H1 (cell line): Measurements from ENCODE around the gene LAMTOR4. TPM values are rescaled to one million over a fixed set of nuclear protein-coding genes. Genes with fewer than 3 reads are reported as not detected.

Experiments
- CTCF ChIA-PET: fragments of 300-600 bp; sonication (Branson Sonifier 250); formaldehyde crosslinking; loops from one replicate; lab custom pipeline; 2021; ENCODE audit not compliant: partially characterized antibody; lab: Charles Lee
- POLR2A ChIA-PET: fragments of 300-600 bp; sonication (Branson Sonifier 250); formaldehyde crosslinking; loops from one replicate; lab custom pipeline; 2021; ENCODE audit warnings: inconsistent platforms; ENCODE audit not compliant: partially characterized antibody; lab: Charles Lee
- DNase-seq, 2 experiments: peaks; one replicate each; pipeline versions ENCODE4 v3.0.0 to v3.0.0-alpha.2; 2010 to 2022; ENCODE audit warnings: low spot score in 2 of 2, low read depth in 1 of 2, mixed read lengths in 1 of 2
- FAIRE-seq: peaks from 2 replicates; lab custom pipeline; 2011; peaks lifted over from hg19 to GRCh38; lab: Jason Lieb, UNC
- H2AFZ ChIP-seq: 2 replicates; pipeline ENCODE4 v1.8.1; 2012; ENCODE audit warnings: low read length, inconsistent platforms
- H2AK5ac ChIP-seq: 2 replicates; pipeline ENCODE4 v1.6.1; 2013; ENCODE audit warnings: low read depth, low read length
- H2BK120ac ChIP-seq: replicated peaks from 2 replicates; pipeline ENCODE3; 2013; ENCODE audit warnings: low read depth, low read length, inconsistent platforms
- H2BK12ac ChIP-seq: 2 replicates; pipeline ENCODE4 v1.6.1; 2013; ENCODE audit warnings: low read depth, low read length
- H2BK15ac ChIP-seq: 2 replicates; pipeline ENCODE4 v1.6.1; 2013; ENCODE audit warnings: low read length
- H2BK20ac ChIP-seq: 2 replicates; pipeline ENCODE4 v1.6.1; 2013; ENCODE audit warnings: low read length
- H2BK5ac ChIP-seq: 2 replicates; pipeline ENCODE4 v1.6.1; 2013; ENCODE audit warnings: low read depth, low read length
- H3K14ac ChIP-seq: 2 replicates; pipeline ENCODE4 v1.6.1; 2013; ENCODE audit warnings: inconsistent platforms; ENCODE audit not compliant: insufficient read length
- H3K18ac ChIP-seq: 2 replicates; pipeline ENCODE4 v1.6.1; 2013; ENCODE audit warnings: low read length; ENCODE audit errors: extremely low read depth
- H3K23ac ChIP-seq: 2 replicates; pipeline ENCODE4 v1.6.1; 2013; ENCODE audit warnings: inconsistent platforms; ENCODE audit not compliant: insufficient read length
- H3K23me2 ChIP-seq: 2 replicates; pipeline ENCODE4 v1.6.1; 2013; ENCODE audit warnings: low read depth, low read length
- H3K27ac ChIP-seq: 2 replicates; pipeline ENCODE4 v1.6.1; 2011; ENCODE audit warnings: low read depth, low read length, inconsistent platforms
- H3K27me3 ChIP-seq, 4 experiments: replicated peaks in 1 of 4; 1 replicate in 1 of 4; 2 replicates in 3 of 4; pipeline versions ENCODE4 v1.6.1 to v1.8.1; 2011 to 2013; ENCODE audit warnings: low read length in 3 of 4, mild to moderate bottlenecking in 3 of 4, inconsistent platforms in 2 of 4, mixed read lengths in 2 of 4, moderate library complexity in 1 of 4; ENCODE audit not compliant: control insufficient read depth in 3 of 4, insufficient read depth in 3 of 4; ENCODE audit errors: extremely low read depth in 1 of 4
- H3K36me3 ChIP-seq, 4 experiments: 2 replicates each; pipeline versions ENCODE4 v1.6.1 to v1.8.1; 2011 to 2013; ENCODE audit warnings: mild to moderate bottlenecking in 4 of 4, low read length in 3 of 4, moderate library complexity in 2 of 4, control low read depth in 1 of 4, inconsistent platforms in 1 of 4; ENCODE audit not compliant: insufficient read depth in 4 of 4, control insufficient read depth in 2 of 4
- H3K4ac ChIP-seq: replicated peaks from 2 replicates; pipeline ENCODE3; 2013; ENCODE audit warnings: low read length, low read depth, mixed read lengths, inconsistent platforms; ENCODE audit not compliant: insufficient read length
- H3K4me1 ChIP-seq, 4 experiments: replicated peaks in 1 of 4; 1 replicate in 1 of 4; 2 replicates in 3 of 4; pipeline versions ENCODE4 v1.6.1 to v1.8.1; 2011 to 2013; ENCODE audit warnings: low read length in 3 of 4, inconsistent platforms in 2 of 4, mixed read lengths in 1 of 4; ENCODE audit not compliant: insufficient read depth in 4 of 4, control insufficient read depth in 3 of 4
- H3K4me2 ChIP-seq, 2 experiments: 2 replicates each; pipeline versions ENCODE4 v1.6.1 to v1.8.1; 2011 to 2013; ENCODE audit warnings: low read depth in 2 of 2, low read length in 2 of 2, control low read depth in 1 of 2, inconsistent platforms in 1 of 2, mild to moderate bottlenecking in 1 of 2; ENCODE audit not compliant: insufficient read depth in 1 of 2
- H3K4me3 ChIP-seq, 4 experiments: fragments of 200-600, 300-600 bp in 1 of 4; sonication (generic), shearing (Covaris generic), sonication (Bioruptor Twin) in 1 of 4; 2 replicates each; pipeline versions ENCODE4 v1.5.1 to v1.8.1; 2011 to 2016; ENCODE audit warnings: low read length in 4 of 4, low read depth in 3 of 4, control low read depth in 2 of 4, inconsistent platforms in 2 of 4, mild to moderate bottlenecking in 2 of 4, mixed read lengths in 1 of 4, moderate library complexity in 1 of 4; ENCODE audit not compliant: insufficient read depth in 2 of 4; ENCODE audit errors: extremely low read depth in 1 of 4
- H3K56ac ChIP-seq: replicated peaks from 2 replicates; pipeline ENCODE3; 2013; ENCODE audit warnings: low read depth, mild to moderate bottlenecking, mixed read lengths, low read length, inconsistent platforms; ENCODE audit not compliant: insufficient read length
- H3K79me1 ChIP-seq: 2 replicates; pipeline ENCODE4 v1.6.1; 2013; ENCODE audit warnings: low read depth, low read length, control low read depth
- H3K79me2 ChIP-seq, 2 experiments: 2 replicates each; pipeline versions ENCODE4 v1.6.1 to v1.8.1; 2012 to 2013; ENCODE audit warnings: low read length in 2 of 2, mild to moderate bottlenecking in 2 of 2, inconsistent platforms in 1 of 2; ENCODE audit not compliant: insufficient read depth in 2 of 2, control insufficient read depth in 1 of 2
- H3K9ac ChIP-seq, 4 experiments: replicated peaks in 1 of 4; 1 replicate in 1 of 4; 2 replicates in 3 of 4; pipeline versions ENCODE4 v1.6.1 to v1.8.1; 2011 to 2013; ENCODE audit warnings: low read depth in 3 of 4, low read length in 3 of 4, control low read depth in 2 of 4, mild to moderate bottlenecking in 2 of 4, moderate library complexity in 2 of 4, inconsistent platforms in 1 of 4; ENCODE audit errors: extremely low read depth in 1 of 4
- H3K9me3 ChIP-seq, 2 experiments: 2 replicates each; pipeline versions ENCODE4 v1.6.1 to v1.8.1; 2012 to 2013; ENCODE audit warnings: mild to moderate bottlenecking in 2 of 2, moderate library complexity in 2 of 2, control low read depth in 1 of 2, inconsistent platforms in 1 of 2, low read depth in 1 of 2, low read length in 1 of 2, mixed read lengths in 1 of 2; ENCODE audit not compliant: insufficient read depth in 2 of 2
- H4K20me1 ChIP-seq, 2 experiments: replicated peaks in 1 of 2; 2 replicates each; pipeline versions ENCODE3 to v1.8.1; 2011 to 2013; ENCODE audit warnings: inconsistent platforms in 2 of 2, low read length in 2 of 2, mild to moderate bottlenecking in 1 of 2; ENCODE audit not compliant: insufficient read depth in 2 of 2, control insufficient read depth in 1 of 2
- H4K5ac ChIP-seq: 2 replicates; pipeline ENCODE4 v1.6.1; 2013; ENCODE audit warnings: low read length, low read depth, mixed read lengths, inconsistent platforms; ENCODE audit not compliant: insufficient read length
- H4K8ac ChIP-seq: 2 replicates; pipeline ENCODE4 v1.8.0; 2013; ENCODE audit warnings: mild to moderate bottlenecking, moderate library complexity, low read length, inconsistent platforms; ENCODE audit not compliant: insufficient read depth; ENCODE audit errors: extremely low read depth
- H4K91ac ChIP-seq: replicated peaks from 2 replicates; pipeline ENCODE3; 2013; ENCODE audit warnings: low read length, mixed read lengths, inconsistent platforms; ENCODE audit not compliant: insufficient read length
- CREB1 ChIP-seq: IDR thresholded peaks from 2 replicates; pipeline ENCODE4 v1.6.1; 2012; ENCODE audit warnings: inconsistent platforms
- FOSL1 ChIP-seq: IDR thresholded peaks from 2 replicates; pipeline ENCODE4 v1.6.1; 2011; ENCODE audit warnings: mild to moderate bottlenecking, low read depth, low read length, moderate library complexity; ENCODE audit not compliant: insufficient read depth
- HDAC2 ChIP-seq, 2 experiments: fragments of 300-600 bp in 1 of 2; sonication (generic) in 1 of 2; IDR thresholded peaks; 2 replicates each; pipeline ENCODE4 v1.6.1; 2011 to 2012; ENCODE audit warnings: low read depth in 2 of 2, low read length in 2 of 2, mild to moderate bottlenecking in 2 of 2, moderate library complexity in 2 of 2, borderline replicate concordance in 1 of 2, inconsistent platforms in 1 of 2
- JUND ChIP-seq: IDR thresholded peaks from 2 replicates; pipeline ENCODE4 v1.6.1; 2011; ENCODE audit warnings: mild to moderate bottlenecking, improper control_type of control experiment, low read length
- RAD21 ChIP-seq, 2 experiments: IDR thresholded peaks in 1 of 2; conservative IDR thresholded peaks in 1 of 2; 2 replicates each; pipeline ENCODE4 v1.6.1; 2011; ENCODE audit warnings: low read depth in 2 of 2, low read length in 2 of 2, improper control_type of control experiment in 1 of 2, inconsistent platforms in 1 of 2, mild to moderate bottlenecking in 1 of 2, moderate library complexity in 1 of 2
- RBBP5 ChIP-seq: IDR thresholded peaks from 2 replicates; pipeline ENCODE4 v1.7.1; 2012; ENCODE audit warnings: low read depth, mild to moderate bottlenecking, inconsistent platforms, low read length, moderate library complexity, borderline replicate concordance
- RFX5 ChIP-seq: IDR thresholded peaks from 2 replicates; pipeline ENCODE4 v1.6.1; 2011; ENCODE audit warnings: low read depth, low read length, improper control_type of control experiment, borderline replicate concordance
- TCF12 ChIP-seq: IDR thresholded peaks from 2 replicates; pipeline ENCODE4 v1.6.1; 2011; ENCODE audit warnings: low read depth, mild to moderate bottlenecking, low read length
- YY1 ChIP-seq: IDR thresholded peaks from 2 replicates; pipeline ENCODE4 v1.6.1; 2011; ENCODE audit warnings: low read depth, mild to moderate bottlenecking, low read length
- WGBS, 2 experiments: shearing (Covaris generic) in 1 of 2; methylation state at CpG; one replicate each; pipeline versions ENCODE4 v1.1.6 to v1.1.7; 2013 to 2015; ENCODE audit warnings: low lambda C conversion rate in 2 of 2, mixed read lengths in 2 of 2, inconsistent platforms in 1 of 2, low coverage in 1 of 2, missing lambda C conversion rate in 1 of 2; ENCODE audit not compliant: insufficient replicate concordance in 2 of 2, insufficient coverage in 1 of 2, insufficient read length in 1 of 2; ENCODE audit errors: extremely low coverage in 1 of 2, missing lambda C conversion rate in 1 of 2; 5-methylcytosine and 5-hydroxymethylcytosine counted together
- polyA plus RNA-seq, 7 experiments: library from polyadenylated mRNA; depleted of rRNA in 3 of 7; stranded (reverse) in 5 of 7; unstranded in 2 of 7; fragments of >200 nt in 5 of 7; fragments of 200-250 nt in 2 of 7; gene quantifications; 1 replicate in 5 of 7; 2 replicates in 1 of 7; 4 replicates in 1 of 7; pipeline versions ENCODE4 v1.2.1 to v1.2.3, GENCODE V29; 2011 to 2013; ENCODE audit warnings: missing spikeins in 2 of 7, mixed read lengths in 2 of 7
- total RNA-seq: library from RNA; stranded (reverse); fragmentation: NEBNext Ultra II Directional; extraction: Animal tissue kit (Norgen Biotek cat#: 25700); gene quantifications from 2 replicates; pipeline ENCODE4 v1.2.1, GENCODE V29; 2021
- TF ChIP-seq, protein P1 (sequence below): IDR thresholded peaks from 2 replicates; pipeline ENCODE4 v1.6.1; 2011; ENCODE audit warnings: low read length, improper control_type of control experiment

Gene LAMTOR4
- total and polyA plus RNA-seq, 2 of the 8 experiments (the other 6 are each of a cell fraction or from before 2014, with no cell fraction given): 153 to 622 TPM

DNA sequence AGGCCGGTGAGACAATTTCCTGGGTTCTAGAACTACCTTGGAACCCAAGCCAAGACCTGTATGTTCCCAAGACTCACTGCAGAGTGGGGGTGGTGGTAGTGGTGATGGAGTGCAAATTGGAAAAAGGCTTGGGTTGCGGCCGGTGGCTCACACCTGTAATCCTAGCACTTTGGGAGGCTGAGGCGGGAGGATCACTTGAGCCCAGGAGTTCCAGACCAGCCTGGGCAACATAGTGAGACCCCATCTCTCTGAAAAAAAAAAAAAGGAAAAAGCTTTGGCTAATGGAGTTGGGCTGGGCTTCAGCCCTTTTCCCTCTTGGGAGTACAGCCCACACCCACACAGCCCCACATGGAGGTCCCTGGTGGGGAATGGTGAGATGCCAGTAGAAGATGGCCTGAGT, 43.2 kb upstream of the LAMTOR4 start:
- 96% methylated on average over 4 of the region's 4 CpGs; no CpG with 5 or more reads in 1 of the 2 experiments for WGBS, 2 experiments
- H4K5ac ChIP-seq: no peak overlapping the region
- no peak overlapping the region for H2BK5ac ChIP-seq
- H3K18ac ChIP-seq: no peak overlapping the region
- POLR2A ChIA-PET: interaction anchor here (0.6 to 20.0 kb wide), 5 partner anchors 12 to 62 kb away, joined by 3 to 722 read pairs (median 5); partner anchors contain the start of genes CNPY4, COPS6, GAL3ST4 and MBLAC1
- H3K4me3 ChIP-seq: no peak overlapping the region
- no peak for FAIRE-seq
- H3K4me2 ChIP-seq: no peak overlapping the region
- no peaks in the 10 kb centered on the region for H3K23me2 ChIP-seq
- H4K8ac ChIP-seq: no peak overlapping the region
- no peak overlapping the region for H3K9ac ChIP-seq
- no peak overlapping the region for H3K14ac ChIP-seq
- H2BK120ac ChIP-seq: no peak overlapping the region
- no peaks in the 10 kb centered on the region; the same call in 1 of the 2 replicates for H3K79me1 ChIP-seq
- TF ChIP-seq TCF12 (no peak), YY1 (no peak), CREB1 (no peak), RAD21 (IDR thresholded peaks at IDR 0.05 in 1 of 2, conservative IDR thresholded peaks at IDR 0.05 in 1 of 2; ENCODE audit: low read depth in 2 of 2, low read length in 2 of 2) (no peak), FOSL1 (no peak), RBBP5 (no peak), JUND (no peak), RFX5 (no peak), HDAC2 (IDR thresholded peaks at IDR 0.05; ENCODE audit: borderline replicate concordance in 1 of 2, low read depth in 2 of 2, low read length in 2 of 2) (no peak)
- TF ChIP-seq, protein P1, sequence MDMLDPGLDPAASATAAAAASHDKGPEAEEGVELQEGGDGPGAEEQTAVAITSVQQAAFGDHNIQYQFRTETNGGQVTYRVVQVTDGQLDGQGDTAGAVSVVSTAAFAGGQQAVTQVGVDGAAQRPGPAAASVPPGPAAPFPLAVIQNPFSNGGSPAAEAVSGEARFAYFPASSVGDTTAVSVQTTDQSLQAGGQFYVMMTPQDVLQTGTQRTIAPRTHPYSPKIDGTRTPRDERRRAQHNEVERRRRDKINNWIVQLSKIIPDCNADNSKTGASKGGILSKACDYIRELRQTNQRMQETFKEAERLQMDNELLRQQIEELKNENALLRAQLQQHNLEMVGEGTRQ: no peak
- no peaks in the 10 kb centered on the region for H3K9me3 ChIP-seq
- no peak overlapping the region for H4K91ac ChIP-seq
- H3K23ac ChIP-seq: no peak overlapping the region
- H2BK12ac ChIP-seq: no peak overlapping the region
- H2BK20ac ChIP-seq: no peak overlapping the region
- H3K27me3 ChIP-seq: no peaks in the 10 kb centered on the region
- peaks cover 9 to 40% (median 31%) of the 10 kb centered on the region in 4 experiments; a peak in 7 of 8 replicates for H3K36me3 ChIP-seq
- H2AFZ ChIP-seq: no peak overlapping the region
- H3K4me1 ChIP-seq: no peaks in the 10 kb centered on the region; a peak in 2 of 7 replicates
- H3K56ac ChIP-seq: no peak overlapping the region
- no peak overlapping the region for H2BK15ac ChIP-seq
- H2AK5ac ChIP-seq: no peak overlapping the region
- CTCF ChIA-PET: interaction anchor here (1.0 to 2.1 kb wide), 3 partner anchors 25 to 115 kb away, joined by 3 to 5 read pairs (median 3); no protein-coding TSS in a partner anchor
- no peak overlapping the region for H3K27ac ChIP-seq
- DNase-seq: no peak
- peaks cover 5% of the 10 kb centered on the region in 2 experiments for H4K20me1 ChIP-seq
- H3K79me2 ChIP-seq: peaks cover 0 to 12% of the 10 kb centered on the region in 2 experiments; a peak in 1 of 4 replicates
- no peak overlapping the region for H3K4ac ChIP-seq
